ENCODE data around the gene CTNNA1. TPM values are rescaled to one million over a fixed set of nuclear protein-coding genes. Genes with fewer than 3 reads are reported as not detected.
"Not testable (repeated sequence)": the region's sequence is repeated elsewhere in the genome, so short reads cannot be mapped to it uniquely, and the experiment has no call there.

Gene CTNNA1
- total and polyA plus RNA-seq, 2 donors from 2014 or later: 177 to 463 TPM

DNA sequence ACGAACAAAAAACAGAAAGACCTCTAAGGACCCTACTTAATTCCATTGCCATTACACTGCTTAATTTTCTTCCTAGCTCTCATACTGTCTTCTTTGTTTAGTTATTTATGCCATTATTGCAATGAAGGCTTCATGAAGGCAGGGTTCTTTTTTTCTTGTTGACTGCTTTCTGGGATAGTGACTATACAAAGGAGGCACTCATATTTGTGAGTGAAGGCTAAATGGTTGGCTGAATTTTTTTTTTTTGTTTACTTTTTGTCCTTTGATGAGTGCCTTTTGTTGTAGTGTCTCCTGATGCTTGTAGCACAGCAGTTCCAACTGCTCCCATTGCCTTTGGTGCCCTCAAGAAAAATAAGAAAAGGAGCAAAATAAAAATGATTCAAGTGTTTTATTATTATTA lies 17.8 kb downstream of the CTNNA1 start:
- Histone ChIP-seq H3K4me1 (ENCODE audit: control insufficient read depth in 2 of 3, insufficient read depth in 2 of 3, low read depth in 1 of 3, low read length in 3 of 3) (peaks cover 0 to 24% (median 20%) of the 10 kb centered on the region in 3 donors), H3K36me3 (ENCODE audit: control insufficient read depth in 2 of 3, insufficient read depth in 3 of 3, low read length in 3 of 3) (no peaks in the 10 kb centered on the region), H3K9ac (ENCODE audit: low read length in 3 of 3) (no peak overlapping the region), H3K27ac (ENCODE audit: low read depth in 2 of 2, low read length in 2 of 2) (no peak overlapping the region), H3K4me3 (ENCODE audit: low read length in 3 of 3) (no peak overlapping the region), H3K9me3 (ENCODE audit: control insufficient read depth in 2 of 3, insufficient read depth in 1 of 3, low read length in 3 of 3) (no peaks in the 10 kb centered on the region), H3K27me3 (ENCODE audit: control insufficient read depth, insufficient read depth, low read length) (no peaks in the 10 kb centered on the region)
- TF ChIP-seq, protein P1, sequence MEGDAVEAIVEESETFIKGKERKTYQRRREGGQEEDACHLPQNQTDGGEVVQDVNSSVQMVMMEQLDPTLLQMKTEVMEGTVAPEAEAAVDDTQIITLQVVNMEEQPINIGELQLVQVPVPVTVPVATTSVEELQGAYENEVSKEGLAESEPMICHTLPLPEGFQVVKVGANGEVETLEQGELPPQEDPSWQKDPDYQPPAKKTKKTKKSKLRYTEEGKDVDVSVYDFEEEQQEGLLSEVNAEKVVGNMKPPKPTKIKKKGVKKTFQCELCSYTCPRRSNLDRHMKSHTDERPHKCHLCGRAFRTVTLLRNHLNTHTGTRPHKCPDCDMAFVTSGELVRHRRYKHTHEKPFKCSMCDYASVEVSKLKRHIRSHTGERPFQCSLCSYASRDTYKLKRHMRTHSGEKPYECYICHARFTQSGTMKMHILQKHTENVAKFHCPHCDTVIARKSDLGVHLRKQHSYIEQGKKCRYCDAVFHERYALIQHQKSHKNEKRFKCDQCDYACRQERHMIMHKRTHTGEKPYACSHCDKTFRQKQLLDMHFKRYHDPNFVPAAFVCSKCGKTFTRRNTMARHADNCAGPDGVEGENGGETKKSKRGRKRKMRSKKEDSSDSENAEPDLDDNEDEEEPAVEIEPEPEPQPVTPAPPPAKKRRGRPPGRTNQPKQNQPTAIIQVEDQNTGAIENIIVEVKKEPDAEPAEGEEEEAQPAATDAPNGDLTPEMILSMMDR (IDR thresholded peaks at IDR 0.05; ENCODE audit: borderline replicate concordance, extremely low read depth, insufficient read depth): no peak
- DNase-seq (no peak), FAIRE-seq (no peak)
- intact Hi-C loops (cut with DNase I): no loop called here

DNA sequence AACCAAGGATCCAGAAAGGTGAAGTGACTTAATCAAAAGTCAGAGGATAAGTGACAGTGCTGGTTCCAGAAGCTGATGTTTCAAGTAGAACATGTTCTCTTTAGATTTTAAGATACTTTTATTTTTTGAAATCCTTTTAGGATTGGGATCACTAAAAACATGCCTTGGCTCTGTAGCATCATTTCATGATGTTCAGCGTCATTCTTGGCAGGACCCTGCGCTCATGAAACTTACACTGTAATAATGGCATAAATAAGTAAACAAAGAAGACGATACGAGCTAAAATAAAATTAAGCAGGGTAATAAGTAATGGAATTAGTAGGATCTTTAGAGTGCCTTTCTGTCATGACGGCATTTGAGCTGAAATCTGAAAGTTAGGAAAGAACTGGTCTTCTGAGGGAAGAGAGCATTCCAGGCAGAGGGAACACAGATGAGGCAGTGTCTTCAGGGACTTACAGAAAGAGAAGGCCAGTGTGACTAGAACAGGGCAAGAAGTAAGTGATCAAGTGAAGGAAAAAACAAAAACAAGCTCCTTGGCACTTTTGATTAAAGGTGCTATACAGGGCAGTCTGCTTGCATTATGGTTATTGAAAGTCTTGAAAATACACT lies 19.9 kb downstream of the CTNNA1 start:
- TF ChIP-seq, protein P1 (IDR thresholded peaks at IDR 0.05; ENCODE audit: borderline replicate concordance, extremely low read depth, insufficient read depth): no peak
- H3K36me3 ChIP-seq (ENCODE audit: control insufficient read depth in 2 of 3, insufficient read depth in 3 of 3, low read length in 3 of 3): no peaks in the 10 kb centered on the region
- intact Hi-C loops (cut with DNase I): no loop called here
- FAIRE-seq: no peak
- no peak overlapping the region for H3K27ac ChIP-seq (ENCODE audit: low read depth in 2 of 2, low read length in 2 of 2)
- H3K4me1 ChIP-seq (ENCODE audit: control insufficient read depth in 2 of 3, insufficient read depth in 2 of 3, low read depth in 1 of 3, low read length in 3 of 3): peaks cover 0 to 20% (median 13%) of the 10 kb centered on the region in 3 donors
- no peaks in the 10 kb centered on the region for H3K27me3 ChIP-seq (ENCODE audit: control insufficient read depth, insufficient read depth, low read length)
- H3K9me3 ChIP-seq (ENCODE audit: control insufficient read depth in 2 of 3, insufficient read depth in 1 of 3, low read length in 3 of 3): no peaks in the 10 kb centered on the region
- no peak for DNase-seq
- no peak overlapping the region for H3K4me3 ChIP-seq (ENCODE audit: low read length in 3 of 3)
- no peak overlapping the region for H3K9ac ChIP-seq (ENCODE audit: low read length in 3 of 3)

DNA sequence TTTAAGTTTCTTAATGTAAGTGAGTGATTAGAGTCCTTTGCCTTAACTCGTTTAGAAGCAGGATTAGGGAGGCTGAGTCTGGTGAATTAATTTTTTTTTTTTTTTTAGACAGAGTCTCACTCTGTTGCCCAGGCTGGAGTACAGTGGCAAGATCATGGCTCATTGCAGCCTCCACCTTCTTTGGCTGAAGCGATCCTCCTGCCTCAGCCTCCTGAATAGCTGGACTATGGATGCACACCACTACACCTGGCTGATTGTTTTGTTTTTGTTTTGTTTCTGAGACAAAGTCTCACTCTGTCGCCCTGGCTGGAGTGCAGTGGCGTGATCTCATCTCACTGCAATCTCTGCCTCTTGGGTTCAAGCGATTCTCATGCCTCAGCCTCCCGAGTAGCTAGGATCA lies 20.4 kb downstream of the CTNNA1 start:
- H3K4me3 ChIP-seq (ENCODE audit: low read length in 3 of 3); intact Hi-C loops (cut with DNase I); H3K36me3 ChIP-seq (ENCODE audit: control insufficient read depth in 2 of 3, insufficient read depth in 3 of 3, low read length in 3 of 3); H3K9ac ChIP-seq (ENCODE audit: low read length in 3 of 3); H3K9me3 ChIP-seq (ENCODE audit: control insufficient read depth in 2 of 3, insufficient read depth in 1 of 3, low read length in 3 of 3); FAIRE-seq; H3K27me3 ChIP-seq (ENCODE audit: control insufficient read depth, insufficient read depth, low read length); H3K27ac ChIP-seq (ENCODE audit: low read depth in 2 of 2, low read length in 2 of 2); DNase-seq: not testable (repeated sequence)
- H3K4me1 ChIP-seq (ENCODE audit: control insufficient read depth in 2 of 3, insufficient read depth in 2 of 3, low read depth in 1 of 3, low read length in 3 of 3): peaks cover 0 to 20% (median 11%) of the 10 kb centered on the region in 3 donors

DNA sequence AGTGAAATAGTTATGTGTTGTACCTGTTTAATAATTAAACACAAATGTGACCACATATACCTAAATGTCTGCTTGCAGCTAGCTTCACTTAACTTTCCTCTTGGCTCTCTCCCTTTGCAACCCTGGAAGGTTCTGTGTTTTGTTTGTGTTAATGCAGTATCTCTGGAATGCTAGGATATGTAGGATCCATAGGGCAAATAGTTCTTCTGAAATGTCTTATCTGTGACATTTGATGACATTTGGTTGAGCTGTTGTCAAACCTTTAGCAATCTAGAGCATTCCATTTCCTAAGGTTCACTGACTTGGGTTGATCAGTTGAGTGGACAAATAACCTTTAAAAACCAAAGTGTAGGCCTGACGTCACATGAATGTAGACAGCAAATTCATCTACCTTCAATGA lies 21.8 kb downstream of the CTNNA1 start:
- intact Hi-C loops (cut with DNase I): no loop called here
- no peak for FAIRE-seq

More for the DNA sequence above, 21.8 kb downstream of the CTNNA1 start:
- H3K4me1 ChIP-seq (ENCODE audit: control insufficient read depth in 2 of 3, insufficient read depth in 2 of 3, low read depth in 1 of 3, low read length in 3 of 3): peaks cover 0 to 26% (median 9%) of the 10 kb centered on the region in 3 donors
- H3K36me3 ChIP-seq (ENCODE audit: control insufficient read depth in 2 of 3, insufficient read depth in 3 of 3, low read length in 3 of 3): peaks cover 0 to 4% (median 3%) of the 10 kb centered on the region in 3 donors
- no peak overlapping the region for H3K9ac ChIP-seq (ENCODE audit: low read length in 3 of 3)
- no peak for DNase-seq
- peak overlapping the region in 1 of 2 donors; percentile 65 for H3K27ac ChIP-seq (ENCODE audit: low read depth in 2 of 2, low read length in 2 of 2)
- H3K9me3 ChIP-seq (ENCODE audit: control insufficient read depth in 2 of 3, insufficient read depth in 1 of 3, low read length in 3 of 3): no peaks in the 10 kb centered on the region
- H3K4me3 ChIP-seq (ENCODE audit: low read length in 3 of 3): no peak overlapping the region
- no peaks in the 10 kb centered on the region for H3K27me3 ChIP-seq (ENCODE audit: control insufficient read depth, insufficient read depth, low read length)
- TF ChIP-seq, protein P1 (IDR thresholded peaks at IDR 0.05; ENCODE audit: borderline replicate concordance, extremely low read depth, insufficient read depth): no peak

Measured in kidney (tissue), 14 donors.